Cerebellar cortex (tissue), 1 donor: ENCODE results near the gene MAGIX.

Experiments used
- DNase-seq: peaks from one replicate; pipeline ENCODE4 v3.0.0-alpha.2; 2015; ENCODE audit warnings: low spot score

MAGIX gene

GRCh38 chrX:49206543-49206942 lies 44.0 kb downstream of the MAGIX start:
- DNase-seq: no peak

- DNase-seq: no peak
Observed at GRCh38 chrX:49208399-49208798, 45.8 kb downstream of the MAGIX start.

DNA sequence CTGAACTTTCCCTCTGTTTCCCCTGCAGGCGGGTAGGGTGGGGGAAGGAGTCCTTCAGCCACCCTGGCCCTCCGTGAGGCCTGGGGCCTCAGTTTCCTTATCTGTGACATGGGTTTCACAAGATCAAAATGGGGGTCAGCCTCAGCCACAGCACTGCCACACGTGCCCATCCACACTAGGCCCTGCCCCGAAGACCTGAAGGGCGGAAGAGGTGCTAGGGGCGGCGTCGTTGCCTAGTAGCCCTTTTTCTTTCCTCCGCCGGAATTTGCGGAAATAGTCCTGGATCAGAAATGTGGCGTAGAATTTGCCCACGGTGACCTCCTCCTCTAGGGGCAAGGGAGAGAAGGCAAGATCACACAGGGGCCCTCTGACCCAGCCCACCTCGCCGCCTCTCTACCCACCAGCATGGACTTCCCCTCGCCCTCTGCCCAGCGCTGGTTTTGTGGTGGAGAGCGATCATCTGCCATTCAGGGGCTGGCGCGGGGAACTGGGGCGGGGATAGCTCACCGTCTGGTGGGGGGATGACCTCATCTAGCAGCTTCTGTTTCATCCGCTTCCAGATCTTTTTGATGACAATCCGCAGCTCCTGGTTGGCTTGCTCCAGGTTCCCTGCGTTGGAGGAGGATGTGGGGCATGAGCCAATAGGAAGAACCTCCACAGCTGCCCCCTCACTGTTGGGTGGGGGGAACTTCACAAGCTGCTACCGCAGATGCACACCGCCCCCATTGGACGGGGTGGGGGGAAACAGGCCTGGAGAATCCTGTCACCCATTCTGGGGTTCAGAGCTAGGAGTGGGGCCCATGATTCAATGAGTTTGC lies 47.1 kb downstream of the MAGIX start:
- peak; percentile 88 for DNase-seq

GRCh38 chrX:49210406-49210805 lies 47.8 kb downstream of the MAGIX start:
- no peak for DNase-seq

- DNase-seq: no peak
Observed at GRCh38 chrX:49211074-49211473, 48.5 kb downstream of the MAGIX start.

DNA sequence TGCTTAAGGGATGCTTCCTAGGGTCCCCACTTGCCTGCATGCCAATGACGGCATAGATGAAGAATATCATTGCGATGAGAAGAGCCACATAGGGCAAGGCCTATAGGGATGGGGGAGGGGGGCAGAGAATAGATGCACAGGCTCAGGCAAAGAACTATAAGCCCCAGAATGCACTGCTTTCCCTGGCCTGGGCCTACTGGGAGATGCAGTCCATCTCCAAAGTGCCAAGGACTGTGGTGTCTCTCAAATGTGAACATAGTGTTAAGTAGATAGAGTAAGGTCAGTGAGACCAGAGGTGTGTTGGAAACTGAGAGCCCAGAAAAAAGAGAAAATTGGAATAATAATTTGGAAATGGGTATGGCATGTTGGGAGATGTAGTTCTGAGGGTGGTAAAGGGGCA lies 49.7 kb downstream of the MAGIX start:
- DNase-seq: no peak

GRCh38 chrX:49212861-49213260 lies 50.3 kb downstream of the MAGIX start:
- no peak for DNase-seq

- no peak for DNase-seq
Observed at GRCh38 chrX:49214416-49214815, 51.9 kb downstream of the MAGIX start.

DNA sequence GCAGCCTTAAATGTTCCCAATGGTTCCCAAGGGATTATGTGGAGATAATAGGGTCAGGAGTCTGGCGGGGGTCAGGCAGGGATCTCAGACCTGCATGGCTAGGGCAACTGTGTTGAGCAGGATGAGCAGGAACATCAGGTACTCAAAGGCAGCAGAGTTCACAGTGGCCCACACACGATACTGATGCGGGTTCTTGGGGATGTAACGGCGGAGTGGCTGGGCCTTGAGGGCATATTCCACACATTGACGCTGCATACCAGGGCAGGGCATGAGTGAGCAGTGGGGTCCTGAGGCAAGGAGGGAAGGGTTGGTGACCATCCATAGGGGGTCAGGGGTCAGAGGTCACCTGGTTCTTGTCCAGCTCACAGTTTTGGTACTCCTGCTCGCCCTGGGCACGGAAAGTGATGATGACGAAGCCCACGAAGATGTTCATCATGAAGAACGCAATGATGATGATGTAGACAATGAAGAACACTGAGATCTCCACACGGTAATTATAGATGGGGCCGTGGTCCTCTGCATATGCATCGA lies 52.5 kb downstream of the MAGIX start:
- no peak for DNase-seq
